C4-2B (cell line): ENCODE data around the gene GLRX3.
A peak's percentile ranks its signal among the peaks of the same experiment; 100 is the strongest.

Experiments
- ZFX ChIP-seq: fragments of 450-650 bp; IDR thresholded peaks from 2 replicates; pipeline ENCODE4 v1.6.1; 2017
- TF ChIP-seq, protein P1 (sequence below): fragments of 450-650 bp; conservative IDR thresholded peaks from 2 replicates; pipeline ENCODE4 v1.5.1; 2017; ENCODE audit warnings: mild to moderate bottlenecking

GRCh38 chr10:130190055-130190736 is 54.0 kb downstream of the GLRX3 start:
- TF ChIP-seq, protein P1, sequence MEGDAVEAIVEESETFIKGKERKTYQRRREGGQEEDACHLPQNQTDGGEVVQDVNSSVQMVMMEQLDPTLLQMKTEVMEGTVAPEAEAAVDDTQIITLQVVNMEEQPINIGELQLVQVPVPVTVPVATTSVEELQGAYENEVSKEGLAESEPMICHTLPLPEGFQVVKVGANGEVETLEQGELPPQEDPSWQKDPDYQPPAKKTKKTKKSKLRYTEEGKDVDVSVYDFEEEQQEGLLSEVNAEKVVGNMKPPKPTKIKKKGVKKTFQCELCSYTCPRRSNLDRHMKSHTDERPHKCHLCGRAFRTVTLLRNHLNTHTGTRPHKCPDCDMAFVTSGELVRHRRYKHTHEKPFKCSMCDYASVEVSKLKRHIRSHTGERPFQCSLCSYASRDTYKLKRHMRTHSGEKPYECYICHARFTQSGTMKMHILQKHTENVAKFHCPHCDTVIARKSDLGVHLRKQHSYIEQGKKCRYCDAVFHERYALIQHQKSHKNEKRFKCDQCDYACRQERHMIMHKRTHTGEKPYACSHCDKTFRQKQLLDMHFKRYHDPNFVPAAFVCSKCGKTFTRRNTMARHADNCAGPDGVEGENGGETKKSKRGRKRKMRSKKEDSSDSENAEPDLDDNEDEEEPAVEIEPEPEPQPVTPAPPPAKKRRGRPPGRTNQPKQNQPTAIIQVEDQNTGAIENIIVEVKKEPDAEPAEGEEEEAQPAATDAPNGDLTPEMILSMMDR = peak; percentile 100
- TF ChIP-seq ZFX = peak; percentile 40; the same call in 1 of the 2 replicates
